GM19452 (cell line): ENCODE results near the gene FLYWCH1.

Experiments
- ATAC-seq: cut with Tn5 transposase; IDR thresholded peaks from one replicate; pipeline ENCODE4 v1.9.1; 2021; ENCODE audit not compliant: unreplicated experiment

Gene FLYWCH1

DNA sequence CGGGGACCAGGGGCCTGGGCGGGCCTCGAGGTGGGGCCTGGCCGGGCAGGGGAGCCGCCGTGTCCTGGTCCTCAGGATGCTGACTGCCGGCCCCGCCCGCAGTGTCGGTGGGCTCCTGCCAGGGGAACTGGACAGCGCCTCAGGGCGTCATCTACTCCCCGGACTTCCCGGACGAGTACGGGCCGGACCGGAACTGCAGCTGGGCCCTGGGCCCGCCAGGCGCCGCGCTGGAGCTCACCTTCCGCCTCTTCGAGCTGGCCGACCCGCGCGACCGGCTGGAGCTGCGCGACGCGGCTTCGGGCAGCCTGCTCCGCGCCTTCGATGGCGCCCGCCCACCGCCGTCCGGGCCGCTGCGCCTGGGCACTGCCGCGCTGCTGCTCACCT, 55.1 kb downstream of the FLYWCH1 start:
- no peak for ATAC-seq

DNA sequence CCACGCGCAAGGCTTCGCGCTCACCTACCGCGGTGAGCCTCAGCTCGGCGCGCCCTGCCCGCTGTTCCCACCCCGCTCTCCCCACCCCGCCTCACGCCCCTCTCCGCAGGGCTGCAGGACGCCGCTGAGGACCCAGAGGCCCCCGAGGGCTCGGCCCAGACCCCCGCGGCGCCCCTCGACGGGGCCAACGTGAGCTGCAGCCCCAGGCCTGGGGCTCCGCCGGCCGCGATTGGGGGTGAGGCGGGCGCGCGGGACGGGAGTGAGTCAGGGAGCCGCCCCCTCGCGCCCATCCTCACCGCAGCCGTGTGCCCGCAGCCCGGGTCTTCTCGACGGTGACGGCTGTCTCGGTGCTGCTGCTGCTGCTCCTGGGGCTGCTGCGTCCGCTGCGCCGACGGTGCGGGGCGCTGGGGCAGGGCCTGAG, 55.5 kb downstream of the FLYWCH1 start:
- ATAC-seq = no peak

DNA sequence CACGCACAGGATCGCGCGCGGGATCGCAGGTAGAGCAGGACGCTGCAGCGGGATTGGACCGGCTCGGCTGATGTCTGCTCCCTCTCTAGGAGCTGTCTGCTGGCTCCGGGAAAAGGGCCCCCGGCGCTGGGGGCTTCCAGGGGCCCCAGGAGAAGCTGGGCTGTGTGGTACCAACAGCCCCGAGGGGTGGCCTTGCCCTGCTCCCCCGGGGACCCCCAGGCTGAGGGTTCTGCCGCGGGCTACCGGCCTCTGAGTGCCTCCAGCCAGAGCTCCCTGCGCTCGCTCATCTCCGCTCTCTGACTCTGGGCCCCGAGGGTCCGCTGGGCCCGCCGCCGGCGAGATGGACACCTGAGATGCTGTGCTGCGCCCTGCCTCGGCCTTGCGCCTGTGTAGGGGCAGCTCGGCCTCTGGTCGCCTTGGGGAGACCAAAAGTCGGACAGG, 56.0 kb downstream of the FLYWCH1 start:
- ATAC-seq = no peak

DNA sequence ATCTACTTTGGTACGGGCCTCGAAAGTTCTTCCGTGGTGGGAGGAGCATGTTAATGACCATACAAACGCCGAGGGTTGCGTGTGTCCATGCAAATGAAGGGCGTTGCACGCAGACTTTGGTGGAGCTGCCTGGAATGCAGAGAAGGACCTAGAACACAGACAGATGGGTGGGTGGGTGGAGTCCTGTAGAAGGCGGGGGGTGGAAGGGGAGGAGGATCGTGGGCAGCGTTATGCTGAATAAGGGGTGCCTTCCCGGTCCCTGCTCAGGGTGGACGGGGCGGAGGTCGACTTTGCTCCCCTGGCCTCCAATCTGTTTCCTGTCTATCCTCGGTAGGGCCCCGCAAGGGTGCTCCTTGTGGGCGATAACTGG, 56.6 kb downstream of the FLYWCH1 start:
- no peak for ATAC-seq

DNA sequence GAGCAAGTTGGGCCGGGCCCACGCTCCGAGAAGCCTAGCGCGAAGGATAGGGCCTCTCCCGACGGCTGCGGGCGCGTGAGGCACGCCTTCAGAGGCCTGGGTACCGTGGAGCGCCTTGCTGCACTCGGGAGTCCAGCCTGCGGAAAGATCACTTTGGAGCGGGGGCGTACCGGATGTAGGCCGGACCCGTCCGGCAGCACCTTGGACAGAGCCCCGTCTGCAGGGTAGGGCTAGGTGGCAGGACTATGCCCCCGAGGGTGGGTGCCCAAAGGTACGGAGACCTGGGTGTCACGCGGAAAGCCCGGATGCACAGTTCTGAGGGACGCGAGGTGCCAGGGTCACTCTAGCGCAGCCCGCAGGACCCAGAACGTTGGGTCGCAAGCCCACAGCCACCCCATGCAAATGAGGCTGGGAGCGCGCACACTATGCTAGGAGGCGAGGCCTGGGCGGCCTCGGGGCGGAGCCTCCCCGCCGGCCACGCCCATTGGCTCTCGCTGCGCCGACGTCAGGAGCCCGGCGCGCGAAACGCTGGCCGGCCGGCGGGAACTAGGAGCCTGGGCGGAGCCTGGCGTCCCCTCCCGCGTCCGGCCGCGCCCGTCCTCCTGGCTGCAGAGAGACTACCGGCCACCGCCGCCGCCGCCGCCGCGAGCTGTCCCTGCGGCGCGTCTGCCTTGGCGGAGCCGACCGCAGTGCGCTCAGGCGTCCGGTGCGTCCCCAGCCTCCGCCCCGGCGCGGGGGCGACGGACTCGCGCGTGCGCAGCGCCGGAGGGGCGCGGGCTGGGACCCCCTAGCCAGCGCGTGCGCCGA, 57.2 kb downstream of the FLYWCH1 start, which contains the start of gene PAQR4:
PAQR4 (plus strand) TSS at position 611 of the 807 bp plus-strand sequence. CDS start 327 bp downstream, outside the sequence.
- peak; percentile 80 for ATAC-seq

DNA sequence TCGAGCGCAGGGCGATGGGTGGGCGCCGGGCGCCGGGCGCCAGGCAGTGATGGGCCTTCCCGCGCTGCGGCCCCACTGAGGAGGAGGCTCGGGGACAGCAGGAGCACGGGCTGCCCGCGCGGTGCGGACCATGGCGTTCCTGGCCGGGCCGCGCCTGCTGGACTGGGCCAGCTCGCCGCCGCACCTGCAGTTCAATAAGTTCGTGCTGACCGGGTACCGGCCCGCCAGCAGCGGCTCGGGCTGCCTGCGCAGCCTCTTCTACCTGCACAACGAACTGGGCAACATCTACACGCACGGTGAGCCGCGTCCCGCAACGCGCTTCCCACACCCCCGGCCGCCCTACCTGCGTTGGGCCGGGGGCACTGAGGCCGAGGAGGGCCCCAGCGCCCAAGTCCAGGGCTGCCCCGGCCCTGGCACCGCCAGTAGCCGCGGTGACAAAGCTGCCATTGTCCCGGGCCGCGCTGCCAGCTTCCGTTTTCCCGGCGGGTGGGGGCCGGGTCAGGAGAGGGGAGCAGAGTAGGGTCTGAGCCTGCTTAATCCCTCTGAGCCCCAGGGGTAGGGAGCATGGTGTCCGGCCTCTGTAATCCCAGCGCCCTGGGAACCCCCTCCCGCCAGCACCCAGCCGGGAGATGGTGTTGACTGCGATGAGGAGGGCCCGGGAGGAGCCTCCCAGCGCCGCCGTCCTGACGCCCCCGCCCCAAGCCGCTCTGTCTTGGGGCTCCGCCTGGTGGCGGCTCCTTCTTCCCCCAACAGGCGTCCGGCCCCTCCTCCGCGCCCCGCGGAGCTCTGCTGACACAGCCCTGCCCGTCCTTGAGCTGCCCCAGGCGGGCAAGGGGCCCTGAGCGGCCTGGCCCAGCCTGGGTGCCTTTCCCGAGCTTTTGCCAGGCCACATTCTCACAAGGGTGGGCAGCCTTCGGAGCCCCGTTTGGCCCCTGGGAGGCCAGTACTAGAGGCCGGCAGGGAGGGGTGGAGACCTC, 58.1 kb downstream of the FLYWCH1 start:
- ATAC-seq = peak; percentile 35

DNA sequence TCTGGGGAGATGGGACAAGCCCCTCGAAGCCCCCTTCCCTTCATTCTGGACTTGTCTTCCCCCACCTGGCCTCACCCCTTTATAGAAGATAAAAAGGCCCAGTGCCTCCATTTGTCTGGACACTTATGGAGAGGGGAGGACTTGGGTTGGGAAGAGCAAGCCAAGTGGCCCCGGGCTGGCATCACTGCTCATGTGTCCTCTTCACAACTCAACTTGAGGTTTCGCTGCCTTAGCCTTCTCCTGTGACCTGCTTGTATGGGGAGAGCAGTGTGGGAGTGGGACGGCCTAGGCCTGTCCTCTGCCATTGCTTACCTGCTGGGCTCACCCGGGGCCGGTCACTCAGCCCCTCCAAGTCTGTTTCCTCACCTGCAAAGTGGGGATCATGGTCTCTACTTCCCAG, 58.8 kb downstream of the FLYWCH1 start:
- no peak for ATAC-seq

DNA sequence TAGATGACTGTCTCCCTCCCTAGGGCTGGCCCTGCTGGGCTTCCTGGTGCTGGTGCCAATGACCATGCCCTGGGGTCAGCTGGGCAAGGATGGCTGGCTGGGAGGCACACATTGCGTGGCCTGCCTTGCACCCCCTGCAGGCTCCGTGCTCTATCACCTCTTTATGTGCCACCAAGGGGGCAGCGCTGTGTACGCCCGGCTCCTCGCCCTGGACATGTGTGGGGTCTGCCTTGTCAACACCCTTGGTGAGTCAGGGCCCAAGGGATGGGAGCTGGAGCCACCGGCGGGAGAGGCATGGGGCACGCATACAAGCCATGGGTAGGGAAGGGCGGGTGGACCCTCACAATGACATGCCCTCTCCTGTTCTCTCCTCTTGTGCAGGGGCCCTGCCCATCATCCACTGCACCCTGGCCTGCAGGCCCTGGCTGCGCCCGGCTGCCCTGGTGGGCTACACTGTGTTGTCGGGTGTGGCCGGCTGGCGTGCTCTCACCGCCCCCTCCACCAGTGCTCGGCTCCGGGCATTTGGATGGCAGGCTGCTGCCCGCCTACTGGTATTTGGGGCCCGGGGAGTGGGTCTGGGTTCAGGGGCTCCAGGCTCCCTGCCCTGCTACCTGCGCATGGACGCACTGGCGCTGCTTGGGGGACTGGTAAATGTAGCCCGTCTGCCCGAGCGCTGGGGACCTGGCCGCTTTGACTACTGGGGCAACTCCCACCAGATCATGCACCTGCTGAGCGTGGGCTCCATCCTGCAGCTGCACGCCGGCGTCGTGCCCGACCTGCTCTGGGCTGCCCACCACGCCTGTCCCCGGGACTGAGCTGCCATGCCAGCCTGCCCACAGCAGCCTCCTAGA, 59.6 kb downstream of the FLYWCH1 start:
- ATAC-seq = no peak

DNA sequence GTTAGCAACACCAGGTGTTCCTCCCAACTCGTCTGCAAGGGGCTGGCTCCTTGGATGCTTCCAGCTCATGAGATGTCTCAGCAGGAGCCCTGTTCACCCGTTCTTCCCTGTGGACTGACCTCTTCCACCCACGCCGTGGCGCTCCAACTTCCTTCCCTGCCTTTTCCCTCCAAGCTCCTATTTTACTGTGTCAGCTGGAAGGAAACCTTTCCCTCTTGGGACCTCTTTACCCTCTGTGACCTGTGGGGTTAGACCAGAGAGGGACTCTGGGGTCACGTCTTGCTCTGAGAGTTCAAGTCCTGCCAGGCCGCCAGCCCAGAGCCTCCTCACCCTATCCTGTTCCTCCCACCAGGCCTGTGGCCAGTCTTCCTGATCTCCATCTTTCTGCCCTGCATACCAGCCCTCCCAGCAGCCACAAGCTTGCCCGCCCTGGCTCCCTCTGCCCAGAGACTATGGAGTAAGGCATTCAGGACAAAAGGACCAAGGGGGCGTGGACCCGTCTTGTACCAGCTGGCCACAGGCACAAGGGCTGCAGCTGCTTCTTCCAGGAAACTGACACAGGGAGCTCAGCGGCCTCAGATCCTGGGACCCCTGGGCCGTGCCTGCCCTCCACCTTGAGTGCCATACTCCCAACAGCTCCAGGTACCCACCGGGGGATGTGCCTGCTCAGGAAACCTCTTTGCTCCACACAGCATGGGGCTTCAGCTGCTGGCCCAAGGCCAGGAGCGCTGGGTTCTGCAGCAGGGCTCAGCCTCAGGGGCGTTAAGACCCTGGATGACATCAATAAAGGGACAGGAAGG, 60.5 kb downstream of the FLYWCH1 start:
- ATAC-seq = no peak

DNA sequence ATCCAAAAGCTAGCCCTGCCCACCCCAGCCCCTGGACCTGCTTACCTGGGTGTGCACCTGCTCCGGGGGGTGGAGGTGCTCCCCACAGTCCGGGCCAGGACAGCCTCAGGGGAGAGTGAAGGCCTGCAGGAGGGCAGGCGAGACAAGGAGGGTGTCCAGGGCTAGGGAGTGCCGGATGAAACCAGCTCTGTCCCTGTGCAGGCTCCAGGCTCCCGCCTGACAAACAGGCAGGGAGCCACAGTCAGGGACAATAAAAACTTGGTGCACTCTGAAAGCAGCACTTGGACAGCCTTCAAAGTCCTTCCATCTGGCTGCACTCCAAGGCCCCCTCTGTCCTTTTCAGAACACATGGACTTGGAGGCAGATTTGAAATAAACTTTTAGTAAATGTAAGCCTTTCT, 61.4 kb downstream of the FLYWCH1 start:
- no peak for ATAC-seq

DNA sequence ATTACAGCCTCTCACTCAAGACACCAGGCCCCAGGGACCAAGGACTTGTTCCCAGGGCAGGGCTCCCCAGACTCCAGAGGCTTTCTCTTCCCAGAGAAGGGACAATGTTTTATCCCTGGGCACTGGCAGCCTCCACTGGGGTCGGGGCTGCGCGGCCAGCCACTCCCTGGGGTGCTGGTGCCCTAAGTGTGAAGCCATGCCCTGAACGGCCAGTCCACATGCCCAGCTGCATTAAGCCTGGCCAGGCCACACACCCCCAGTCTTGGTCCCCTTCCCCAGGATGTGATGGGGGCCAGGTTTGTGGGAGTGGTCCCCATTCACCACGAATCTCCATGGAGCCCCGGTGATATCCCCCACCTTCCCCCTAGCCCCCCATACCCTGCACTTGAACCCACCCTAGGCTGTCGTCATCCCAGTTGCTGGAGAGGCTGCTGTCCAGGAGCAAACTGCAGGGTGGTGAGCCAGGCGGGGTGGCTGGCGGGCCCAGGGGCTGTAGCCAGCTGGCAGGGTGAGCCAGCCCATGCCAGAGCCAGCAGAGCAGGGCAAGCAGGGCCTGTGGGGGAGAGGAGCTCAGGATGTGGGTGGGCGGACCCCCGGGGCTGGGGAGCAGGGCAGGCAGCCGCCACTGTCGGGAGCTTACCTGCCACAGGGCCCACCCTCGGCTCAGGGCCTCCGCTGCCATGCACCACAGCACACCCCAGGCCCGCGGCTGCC, 62.0 kb downstream of the FLYWCH1 start:
- ATAC-seq = no peak

DNA sequence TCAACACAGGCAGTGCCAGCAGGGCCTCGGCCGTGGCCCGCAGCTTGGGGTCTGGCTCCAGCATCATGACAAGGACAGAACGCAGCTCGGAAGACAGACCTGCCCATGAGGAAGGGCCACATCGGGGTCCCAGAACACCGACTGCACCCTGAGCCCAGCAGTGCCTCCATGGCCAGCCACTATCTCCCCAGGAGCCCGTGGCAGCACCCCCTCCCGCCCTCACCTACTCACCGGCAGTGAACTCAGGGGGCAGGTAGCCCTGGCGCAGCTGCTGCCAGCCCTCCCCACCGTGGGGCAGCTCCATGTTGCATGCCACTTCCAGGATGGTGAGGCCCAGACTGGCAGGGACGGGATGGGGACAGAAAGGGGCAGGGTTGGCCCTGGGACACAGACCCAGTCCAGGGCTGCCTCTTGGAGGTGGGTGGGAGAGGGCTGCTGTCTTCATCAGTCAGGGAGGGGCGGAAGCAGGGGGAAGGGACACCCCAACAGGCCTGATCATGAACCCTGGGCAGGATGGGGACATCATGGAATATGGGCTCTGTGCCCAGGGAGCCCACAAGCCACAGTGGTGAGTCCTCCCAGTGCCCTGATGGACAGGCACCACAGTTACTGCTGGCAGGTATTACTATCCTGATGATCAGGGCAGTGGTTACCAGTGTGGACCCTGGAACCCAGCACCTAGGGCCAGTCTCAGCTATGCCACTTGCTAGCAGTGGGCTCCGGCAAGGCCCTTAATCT, 62.8 kb downstream of the FLYWCH1 start:
- ATAC-seq = no peak

DNA sequence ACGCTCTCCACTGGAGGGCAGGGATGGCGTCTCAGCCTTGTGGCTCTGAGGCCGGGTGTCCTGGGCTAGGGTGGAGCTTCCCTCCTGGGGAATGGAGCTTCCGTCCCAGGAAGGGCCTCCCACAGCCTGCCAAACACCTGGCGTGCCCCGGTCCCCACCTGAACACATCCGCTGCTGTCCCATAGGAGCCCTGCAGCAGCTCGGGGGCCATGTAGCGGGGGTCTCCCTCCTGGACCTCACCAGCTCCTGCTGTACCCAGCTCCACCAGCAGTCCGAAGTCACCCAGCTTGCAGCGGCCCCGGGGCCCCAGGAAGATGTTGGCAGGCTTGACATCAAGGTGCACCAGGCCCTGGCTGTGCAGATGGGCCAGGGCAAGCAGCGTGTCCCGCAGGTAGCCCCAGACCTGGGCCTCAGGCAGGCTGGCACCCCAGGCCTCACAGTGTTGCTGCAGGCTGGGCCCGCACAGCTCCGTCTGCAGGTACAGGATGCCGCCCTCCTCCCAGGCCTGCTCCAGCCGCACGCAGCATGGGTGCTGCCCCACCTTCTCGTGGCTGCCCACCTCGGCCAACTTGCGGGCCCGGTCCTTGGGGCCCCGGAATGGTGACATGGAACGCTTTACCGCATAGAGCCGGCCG, 63.5 kb downstream of the FLYWCH1 start:
- no peak for ATAC-seq

DNA sequence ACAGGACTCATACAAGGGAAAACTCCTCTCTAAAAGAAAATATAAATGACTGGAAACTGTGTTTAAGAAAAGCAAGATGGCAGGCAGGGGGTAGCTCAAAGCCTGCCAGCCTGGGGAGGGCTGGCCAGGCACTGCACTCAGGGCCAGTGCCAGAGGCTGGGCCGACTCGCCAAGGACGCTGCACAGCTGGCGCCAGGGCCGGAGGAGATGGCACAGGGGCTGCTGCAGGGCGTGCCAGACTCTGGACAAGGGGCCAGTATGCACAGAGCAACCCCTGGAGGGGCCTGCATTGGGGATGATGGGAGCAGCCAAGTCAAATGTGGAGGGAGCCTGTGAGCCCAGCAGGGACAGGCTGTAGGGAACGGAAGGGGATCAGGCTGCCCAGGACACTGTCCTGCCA, 64.5 kb downstream of the FLYWCH1 start:
- ATAC-seq = no peak

DNA sequence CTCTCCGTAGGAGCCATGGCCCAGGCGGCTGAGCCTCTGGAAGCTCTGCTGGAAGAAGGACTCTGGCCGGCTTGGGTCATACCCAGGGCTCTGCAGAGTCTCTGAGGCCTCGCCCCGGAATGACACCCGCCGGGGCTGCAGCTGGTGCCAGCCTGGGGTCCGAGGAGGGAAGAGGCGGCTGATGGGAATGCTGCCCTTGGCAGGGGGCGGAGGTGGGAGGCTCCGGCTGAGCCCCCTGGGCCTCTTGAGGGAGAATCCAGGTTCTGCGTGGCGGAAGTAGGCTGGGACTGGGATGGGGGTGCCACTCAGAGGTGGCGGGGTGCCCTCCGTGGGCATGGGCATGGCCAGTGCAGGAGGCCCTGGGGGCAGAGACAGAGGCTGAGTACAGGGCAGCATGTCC, 64.9 kb downstream of the FLYWCH1 start:
- no peak for ATAC-seq

DNA sequence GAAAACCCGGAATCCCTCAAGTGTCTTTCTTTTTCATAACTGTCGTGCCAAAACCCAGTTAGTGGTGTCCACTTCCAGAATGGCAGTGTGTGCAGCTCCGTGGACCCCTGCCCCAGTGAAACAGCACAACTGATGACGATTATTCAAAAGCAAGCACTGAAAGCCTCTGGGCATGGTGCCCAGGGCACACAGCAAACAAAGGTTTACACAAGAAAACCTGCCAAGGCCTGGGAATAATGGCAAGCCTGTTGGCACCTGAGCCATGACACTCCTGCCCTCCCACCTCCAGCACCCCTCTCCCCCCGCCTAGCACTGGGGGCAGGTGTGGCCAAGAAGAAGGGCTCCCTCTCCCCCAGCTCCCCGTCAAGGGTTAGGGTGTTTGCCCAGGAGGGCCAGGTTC, 65.7 kb downstream of the FLYWCH1 start:
- ATAC-seq = no peak

DNA sequence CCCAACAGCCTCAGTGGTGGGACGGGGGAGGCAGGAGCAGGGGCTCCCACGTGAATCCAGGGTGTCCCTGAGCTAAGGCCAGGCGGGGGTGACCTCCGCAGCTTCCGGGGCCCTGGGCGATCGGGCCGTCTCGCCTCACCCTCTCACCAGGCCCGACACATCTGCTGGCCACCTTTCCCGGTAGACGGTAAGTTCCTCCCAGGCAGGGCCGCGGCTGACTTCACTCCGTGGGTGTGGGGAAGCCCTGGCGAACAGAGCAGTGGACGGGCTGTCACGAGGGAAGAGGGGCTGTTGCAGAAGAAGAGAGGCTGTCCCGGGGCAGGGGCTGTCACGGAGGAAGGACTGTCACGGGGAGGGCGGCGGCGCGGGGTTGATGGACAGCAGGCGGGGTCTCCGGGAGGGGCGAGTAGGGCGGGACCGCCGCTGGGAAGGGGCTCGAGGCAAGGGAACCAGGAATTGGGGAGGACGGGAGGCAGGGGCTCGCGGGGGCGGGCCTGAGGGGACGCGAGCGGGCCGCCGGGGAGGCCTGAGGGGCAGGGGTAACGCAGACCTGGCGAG, 68.0 kb downstream of the FLYWCH1 start:
- ATAC-seq = no peak
